GM18861 (cell line): Measurements from ENCODE around the gene ALPI.
"Not testable (repeated sequence)": the region's sequence is repeated elsewhere in the genome, so short reads cannot be mapped to it uniquely, and the experiment has no call there.

Experiments used
- ATAC-seq: cut with Tn5 transposase; IDR thresholded peaks from one replicate; pipeline ENCODE4 v1.9.1; 2021; ENCODE audit not compliant: unreplicated experiment

ALPI gene

DNA sequence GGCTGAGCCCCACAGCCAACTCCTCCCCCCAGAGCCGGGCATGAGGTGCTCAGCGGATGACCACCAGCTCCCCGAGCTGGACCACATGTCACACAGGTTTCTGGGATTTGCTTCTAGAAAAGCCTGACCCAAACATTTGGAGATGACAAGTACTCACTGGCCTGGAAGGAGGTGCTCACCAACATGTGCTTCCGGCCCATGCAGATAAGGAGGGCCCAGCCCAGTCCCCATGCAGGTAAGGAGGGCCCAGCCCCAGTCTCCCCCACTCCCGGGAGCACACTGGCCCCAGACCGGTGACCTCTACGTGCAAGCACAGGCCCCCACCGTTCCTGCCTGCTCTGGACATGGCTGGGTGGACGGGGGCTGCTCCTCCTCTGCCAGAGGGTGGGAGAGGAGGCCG lies 14.0 kb upstream of the ALPI start:
- ATAC-seq: not testable (repeated sequence)

GRCh38 chr2:232442431-232442830 lies 13.5 kb upstream of the ALPI start:
- ATAC-seq: not testable (repeated sequence)

- ATAC-seq: not testable (repeated sequence)
Observed at GRCh38 chr2:232443047-232443446, 12.9 kb upstream of the ALPI start.

DNA sequence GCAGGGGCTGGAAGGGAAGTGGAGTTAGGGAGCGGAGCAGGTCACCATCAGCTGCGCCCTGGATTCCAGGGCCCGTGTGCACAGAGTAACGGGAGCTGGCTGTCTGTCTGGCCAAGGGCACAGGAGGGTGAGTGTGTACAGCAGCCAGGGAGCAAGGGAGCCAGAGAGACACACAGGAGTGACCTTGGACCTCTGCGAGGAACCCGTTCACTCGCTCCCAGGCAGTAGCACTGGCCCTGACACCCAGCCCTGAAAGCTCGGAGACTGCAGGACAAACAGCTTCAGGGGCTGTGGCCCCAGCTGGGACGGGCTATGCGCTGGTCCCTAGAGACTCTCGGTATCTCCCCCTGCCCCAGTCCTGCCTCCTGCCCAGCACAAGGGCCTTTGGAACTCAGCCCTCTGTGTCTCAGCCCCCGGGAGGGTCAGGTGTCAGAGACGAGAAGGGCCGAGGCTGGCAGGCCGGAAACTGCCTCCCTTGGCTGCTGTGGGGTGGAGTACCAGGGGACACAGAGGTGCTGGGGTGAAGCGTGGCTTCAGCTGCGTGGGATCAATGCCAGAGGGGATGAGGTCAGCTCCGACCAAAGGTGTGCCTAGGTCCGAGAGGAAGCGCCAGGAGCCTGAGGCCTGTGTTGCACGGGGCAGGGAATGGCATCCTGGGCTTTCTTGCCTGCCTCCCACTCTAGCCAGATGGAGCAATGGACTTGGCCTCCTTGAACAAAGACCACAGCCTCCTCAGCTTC lies 12.1 kb upstream of the ALPI start:
- not testable (repeated sequence) for ATAC-seq

DNA sequence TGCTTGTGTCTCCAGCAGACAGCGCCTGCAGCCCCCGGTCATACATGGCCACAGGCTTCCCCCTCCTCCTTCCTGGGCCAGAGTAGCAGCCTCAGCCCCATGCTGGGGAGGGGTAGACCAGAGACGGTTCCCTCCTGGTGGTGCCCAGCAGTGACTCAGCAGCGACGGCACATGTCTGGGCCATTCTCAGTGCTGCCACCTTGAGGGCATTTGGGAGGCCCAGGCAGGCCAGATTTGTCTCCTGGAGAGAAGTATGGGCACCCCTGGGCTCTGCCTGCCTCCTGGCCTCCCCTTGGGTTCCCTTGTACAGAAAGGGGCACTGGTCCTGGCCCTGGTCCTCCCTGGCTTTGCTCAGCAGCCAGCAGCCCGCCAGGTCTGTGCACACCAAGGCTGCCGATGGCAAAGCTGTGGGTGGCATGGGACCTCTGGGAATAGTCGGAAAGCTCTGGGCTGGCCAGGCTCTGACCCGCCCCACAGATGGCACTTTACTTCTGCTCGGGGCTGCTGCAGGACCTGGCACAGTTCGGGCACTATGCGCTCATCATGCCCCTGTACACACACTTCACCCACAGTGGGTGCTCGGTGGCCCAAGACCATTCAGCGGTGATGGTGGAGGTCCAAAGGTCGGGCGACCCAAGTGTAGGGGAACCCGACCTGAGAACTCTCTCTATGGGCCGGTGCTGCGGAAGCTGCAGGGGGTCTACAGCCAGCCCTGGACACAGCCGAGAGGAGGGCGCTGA lies 11.4 kb upstream of the ALPI start:
- no peak for ATAC-seq

DNA sequence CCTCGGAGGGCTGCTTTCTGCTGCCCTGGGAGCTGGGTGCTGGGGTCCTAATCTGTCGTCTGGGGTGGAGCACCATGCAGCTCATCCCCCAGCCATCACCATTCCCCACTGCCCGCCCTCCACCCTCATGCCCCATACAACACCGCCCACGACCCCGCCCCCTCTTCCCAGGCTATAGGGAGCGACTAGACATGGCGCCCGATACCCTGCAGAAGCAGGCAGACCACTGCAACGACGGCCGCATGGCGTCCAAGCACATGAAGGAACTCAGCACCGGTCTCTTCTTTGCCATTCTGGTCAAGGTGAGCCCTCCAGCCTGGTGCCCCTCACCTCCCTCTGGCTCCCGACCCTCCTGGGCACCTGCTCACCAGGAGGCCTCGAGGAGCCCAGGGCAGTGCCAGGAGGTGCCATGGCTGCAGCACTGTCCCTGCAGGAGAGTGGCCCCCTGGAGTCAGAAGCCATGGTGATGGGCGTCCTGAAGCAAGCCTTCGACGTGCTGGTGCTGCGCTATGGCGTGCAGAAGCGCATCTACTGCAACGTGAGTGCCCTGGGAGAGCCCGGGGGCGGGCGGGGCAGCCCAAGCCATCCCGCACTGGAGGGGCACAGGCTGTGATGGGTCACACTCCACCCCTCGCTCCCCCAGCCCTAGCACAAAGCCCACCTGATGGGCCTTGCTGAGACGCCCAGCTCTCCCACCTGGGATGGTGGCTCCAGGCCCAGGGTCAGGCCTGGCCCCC lies 10.6 kb upstream of the ALPI start:
- not testable (repeated sequence) for ATAC-seq

GRCh38 chr2:232446266-232446777 lies 9.6 kb upstream of the ALPI start:
- ATAC-seq: not testable (repeated sequence)

GRCh38 chr2:232447091-232447620 lies 8.8 kb upstream of the ALPI start:
- ATAC-seq: no peak

GRCh38 chr2:232447638-232448303 lies 8.2 kb upstream of the ALPI start:
- ATAC-seq: no peak

- no peak for ATAC-seq
Observed at GRCh38 chr2:232448304-232448690, 7.7 kb upstream of the ALPI start.

- ATAC-seq: no peak
Observed at GRCh38 chr2:232449964-232450363, 6.0 kb upstream of the ALPI start.

DNA sequence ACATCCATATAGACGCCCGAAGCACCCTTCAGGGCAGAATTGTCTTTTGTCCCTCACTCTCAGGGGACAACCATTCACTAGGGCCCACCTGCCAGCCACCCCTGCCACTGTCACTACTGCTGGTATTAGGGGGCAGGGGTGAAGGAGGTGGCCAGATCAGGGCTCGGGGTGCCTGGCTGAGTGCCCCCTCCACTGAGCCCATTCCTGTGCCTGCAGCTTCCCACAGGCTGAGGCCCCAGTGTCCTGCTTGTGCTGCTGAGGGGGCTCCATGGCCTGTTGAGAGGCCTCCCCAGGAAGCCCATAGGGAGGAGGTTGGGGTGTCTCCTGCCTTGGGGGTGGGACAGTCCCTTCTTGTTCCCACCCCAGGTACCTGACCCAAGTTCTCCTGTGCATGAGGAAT lies 4.3 kb upstream of the ALPI start:
- not testable (repeated sequence) for ATAC-seq

- ATAC-seq: no peak
Observed at GRCh38 chr2:232454630-232455029, 1.3 kb upstream of the ALPI start.

DNA sequence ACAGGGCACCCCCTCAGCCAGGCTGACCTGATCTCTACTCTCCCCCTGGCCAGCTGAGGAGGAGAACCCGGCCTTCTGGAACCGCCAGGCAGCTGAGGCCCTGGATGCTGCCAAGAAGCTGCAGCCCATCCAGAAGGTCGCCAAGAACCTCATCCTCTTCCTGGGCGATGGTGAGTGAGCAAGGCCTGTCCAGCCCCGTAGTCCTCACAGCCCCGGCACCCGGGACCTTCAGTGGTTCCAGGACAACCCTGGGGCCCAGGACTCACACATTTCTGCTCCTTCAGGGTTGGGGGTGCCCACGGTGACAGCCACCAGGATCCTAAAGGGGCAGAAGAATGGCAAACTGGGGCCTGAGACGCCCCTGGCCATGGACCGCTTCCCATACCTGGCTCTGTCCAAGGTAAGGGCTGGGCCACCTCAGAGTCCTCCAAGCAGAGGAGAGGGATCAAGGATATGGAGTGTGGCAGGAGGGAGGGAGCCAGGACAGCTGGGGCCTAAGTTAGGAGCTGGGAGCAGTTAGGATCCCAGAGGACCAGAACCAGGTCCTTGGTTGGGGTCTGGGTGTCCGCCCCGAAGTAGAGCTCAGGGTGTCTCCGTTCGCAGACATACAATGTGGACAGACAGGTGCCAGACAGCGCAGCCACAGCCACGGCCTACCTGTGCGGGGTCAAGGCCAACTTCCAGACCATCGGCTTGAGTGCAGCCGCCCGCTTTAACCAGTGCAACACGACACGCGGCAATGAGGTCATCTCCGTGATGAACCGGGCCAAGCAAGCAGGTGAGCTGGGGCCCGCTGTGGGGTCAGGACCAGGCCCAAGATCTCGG lies 555 bp downstream of the ALPI start:
- no peak for ATAC-seq

- ATAC-seq: no peak
Observed at GRCh38 chr2:232457121-232458011, 1.4 kb downstream of the ALPI start.

- no peak for ATAC-seq
Observed at GRCh38 chr2:232458051-232458660, 2.2 kb downstream of the ALPI start.

DNA sequence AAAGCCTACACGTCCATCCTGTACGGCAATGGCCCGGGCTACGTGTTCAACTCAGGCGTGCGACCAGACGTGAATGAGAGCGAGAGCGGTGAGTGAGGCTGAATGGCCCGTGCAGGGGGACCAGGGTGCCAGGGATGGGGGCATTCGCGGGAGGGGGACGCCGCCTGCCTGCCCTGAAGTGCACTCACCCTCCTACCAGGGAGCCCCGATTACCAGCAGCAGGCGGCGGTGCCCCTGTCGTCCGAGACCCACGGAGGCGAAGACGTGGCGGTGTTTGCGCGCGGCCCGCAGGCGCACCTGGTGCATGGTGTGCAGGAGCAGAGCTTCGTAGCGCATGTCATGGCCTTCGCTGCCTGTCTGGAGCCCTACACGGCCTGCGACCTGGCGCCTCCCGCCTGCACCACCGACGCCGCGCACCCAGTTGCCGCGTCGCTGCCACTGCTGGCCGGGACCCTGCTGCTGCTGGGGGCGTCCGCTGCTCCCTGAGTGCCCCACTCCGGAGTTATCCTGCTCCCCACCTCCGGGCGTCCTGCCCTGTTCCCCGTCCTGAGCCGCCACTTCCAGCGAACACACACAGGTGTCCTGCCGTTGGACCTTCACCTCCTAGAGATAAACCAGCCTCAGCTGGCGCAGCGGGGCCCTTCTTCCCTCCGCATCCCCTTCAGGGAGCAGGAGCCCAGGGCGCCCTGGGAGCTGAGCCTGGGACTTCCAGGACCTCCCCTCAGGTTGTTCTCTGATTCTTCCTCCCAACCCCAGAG lies 2.9 kb downstream of the ALPI start:
- no peak for ATAC-seq
